ENCODE results near the gene DOCK1.

The DOCK1 gene

GRCh38 chr10:127195041-127195506 lies 289.8 kb downstream of the DOCK1 start:
- no peaks in the 10 kb centered on the region for H3K27me3 ChIP-seq (ENCODE audit: insufficient read depth, low read length, poor library complexity)
- TF ChIP-seq, protein P1, sequence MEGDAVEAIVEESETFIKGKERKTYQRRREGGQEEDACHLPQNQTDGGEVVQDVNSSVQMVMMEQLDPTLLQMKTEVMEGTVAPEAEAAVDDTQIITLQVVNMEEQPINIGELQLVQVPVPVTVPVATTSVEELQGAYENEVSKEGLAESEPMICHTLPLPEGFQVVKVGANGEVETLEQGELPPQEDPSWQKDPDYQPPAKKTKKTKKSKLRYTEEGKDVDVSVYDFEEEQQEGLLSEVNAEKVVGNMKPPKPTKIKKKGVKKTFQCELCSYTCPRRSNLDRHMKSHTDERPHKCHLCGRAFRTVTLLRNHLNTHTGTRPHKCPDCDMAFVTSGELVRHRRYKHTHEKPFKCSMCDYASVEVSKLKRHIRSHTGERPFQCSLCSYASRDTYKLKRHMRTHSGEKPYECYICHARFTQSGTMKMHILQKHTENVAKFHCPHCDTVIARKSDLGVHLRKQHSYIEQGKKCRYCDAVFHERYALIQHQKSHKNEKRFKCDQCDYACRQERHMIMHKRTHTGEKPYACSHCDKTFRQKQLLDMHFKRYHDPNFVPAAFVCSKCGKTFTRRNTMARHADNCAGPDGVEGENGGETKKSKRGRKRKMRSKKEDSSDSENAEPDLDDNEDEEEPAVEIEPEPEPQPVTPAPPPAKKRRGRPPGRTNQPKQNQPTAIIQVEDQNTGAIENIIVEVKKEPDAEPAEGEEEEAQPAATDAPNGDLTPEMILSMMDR (IDR thresholded peaks at IDR 0.05; ENCODE audit: borderline replicate concordance, extremely low read depth, low read length, poor library complexity, severe bottlenecking) = no peak
- no peak for TF ChIP-seq EZH2 (IDR thresholded peaks at IDR 0.05; ENCODE audit: borderline replicate concordance, low read depth, low read length, severe bottlenecking)
- H3K4me1 ChIP-seq (ENCODE audit: insufficient read depth, low read length) = no peaks in the 10 kb centered on the region
- ATAC-seq (ENCODE audit: insufficient read depth, low read depth) (no peak), DNase-seq (no peak)
- H4K20me1 ChIP-seq (ENCODE audit: insufficient read depth, low read length) = no peaks in the 10 kb centered on the region
- no peak overlapping the region for H3K4me2 ChIP-seq (ENCODE audit: insufficient read depth, low read length)
- H3K4me3 ChIP-seq (ENCODE audit: low read depth in 1 of 2, low read length in 2 of 2) = no peak overlapping the region
- H3K36me3 ChIP-seq (ENCODE audit: insufficient read depth, low read length) = no peaks in the 10 kb centered on the region
- H2AFZ ChIP-seq (ENCODE audit: low read depth, low read length) = no peak overlapping the region
- no peaks in the 10 kb centered on the region for H3K79me2 ChIP-seq (ENCODE audit: insufficient read depth, low read length)
- no peaks in the 10 kb centered on the region for H3K9me3 ChIP-seq (ENCODE audit: insufficient read depth, low read length, severe bottlenecking)
- no peak overlapping the region for H3K27ac ChIP-seq (ENCODE audit: low read length)
- H3K9ac ChIP-seq (ENCODE audit: low read depth, low read length) = no peak overlapping the region

GRCh38 chr10:127195571-127196281 lies 290.5 kb downstream of the DOCK1 start:
- Histone ChIP-seq H2AFZ (ENCODE audit: low read depth, low read length) (no peak overlapping the region), H3K4me2 (ENCODE audit: insufficient read depth, low read length) (no peak overlapping the region), H4K20me1 (ENCODE audit: insufficient read depth, low read length) (no peaks in the 10 kb centered on the region), H3K9me3 (ENCODE audit: insufficient read depth, low read length, severe bottlenecking) (no peaks in the 10 kb centered on the region), H3K79me2 (ENCODE audit: insufficient read depth, low read length) (no peaks in the 10 kb centered on the region), H3K4me3 (ENCODE audit: low read depth in 1 of 2, low read length in 2 of 2) (no peak overlapping the region), H3K9ac (ENCODE audit: low read depth, low read length) (no peak overlapping the region), H3K36me3 (ENCODE audit: insufficient read depth, low read length) (no peaks in the 10 kb centered on the region), H3K27ac (ENCODE audit: low read length) (no peak overlapping the region), H3K27me3 (ENCODE audit: insufficient read depth, low read length, poor library complexity) (no peaks in the 10 kb centered on the region), H3K4me1 (ENCODE audit: insufficient read depth, low read length) (no peaks in the 10 kb centered on the region)
- DNase-seq (no peak), ATAC-seq (ENCODE audit: insufficient read depth, low read depth) (no peak)
- no peak for TF ChIP-seq EZH2 (IDR thresholded peaks at IDR 0.05; ENCODE audit: borderline replicate concordance, low read depth, low read length, severe bottlenecking)
- TF ChIP-seq, protein P1 (IDR thresholded peaks at IDR 0.05; ENCODE audit: borderline replicate concordance, extremely low read depth, low read length, poor library complexity, severe bottlenecking) = no peak

DNA sequence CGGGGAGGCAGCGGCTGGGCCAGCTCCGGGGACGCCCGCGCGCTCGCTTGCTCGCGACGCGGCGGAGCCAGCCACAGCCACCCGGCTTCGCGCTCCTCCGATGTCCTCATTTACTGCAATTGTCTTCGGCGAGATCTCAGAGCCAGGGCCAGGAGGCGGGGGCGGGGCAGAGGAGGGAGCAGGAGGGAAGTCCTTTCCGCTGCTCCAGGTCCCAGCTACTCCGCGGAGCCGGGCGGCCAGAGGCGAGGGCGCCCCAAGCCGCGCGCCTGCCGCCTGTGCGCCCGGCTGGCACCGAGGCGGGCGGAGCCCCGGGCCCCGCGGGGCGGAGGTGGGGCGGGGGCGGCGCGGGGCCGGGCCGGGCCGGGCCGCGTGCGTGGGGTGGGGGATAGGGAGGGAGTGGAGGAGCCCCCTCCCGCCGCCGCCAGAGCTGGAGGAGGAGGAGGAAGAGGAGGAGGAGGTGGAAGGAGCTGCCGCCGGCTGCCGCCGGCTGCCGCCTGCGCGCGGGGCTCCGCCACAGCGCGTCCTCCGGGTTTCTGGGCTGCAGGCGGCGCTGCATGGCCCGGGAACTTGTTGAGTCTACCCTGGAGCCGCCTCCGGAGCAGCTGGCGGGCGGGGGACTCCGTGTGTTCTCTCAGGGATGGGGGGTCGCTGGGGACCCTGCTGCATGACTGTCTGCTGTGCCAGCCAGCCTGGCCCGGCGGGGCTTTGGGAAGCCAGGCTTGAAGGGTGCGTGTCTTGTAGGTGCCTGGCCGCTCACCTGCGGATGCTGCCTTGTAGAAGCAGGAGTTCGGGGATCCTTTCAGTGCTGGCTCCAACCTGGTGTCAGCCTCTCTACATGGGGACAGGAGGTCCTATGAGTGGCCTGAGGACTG lies 291.3 kb downstream of the DOCK1 start, which contains the start of gene INSYN2A:
Gene INSYN2A, minus strand, starts transcription at position 310 of the 872 bp plus-strand sequence. CDS start 20,196 bp downstream, outside the sequence.
- no peaks in the 10 kb centered on the region for H4K20me1 ChIP-seq (ENCODE audit: insufficient read depth, low read length)
- no peak within 1 kb of the TSS for H3K4me3 ChIP-seq (ENCODE audit: low read depth in 1 of 2, low read length in 2 of 2)
- TF ChIP-seq EZH2 (IDR thresholded peaks at IDR 0.05; ENCODE audit: borderline replicate concordance, low read depth, low read length, severe bottlenecking) = no peak
- TF ChIP-seq, protein P1 (IDR thresholded peaks at IDR 0.05; ENCODE audit: borderline replicate concordance, extremely low read depth, low read length, poor library complexity, severe bottlenecking) = no peak
- H3K36me3 ChIP-seq (ENCODE audit: insufficient read depth, low read length) = no peaks in the 10 kb centered on the region
- no peak within 1 kb of the TSS for H2AFZ ChIP-seq (ENCODE audit: low read depth, low read length)
- no peak within 1 kb of the TSS for H3K4me2 ChIP-seq (ENCODE audit: insufficient read depth, low read length)
- H3K4me1 ChIP-seq (ENCODE audit: insufficient read depth, low read length) = no peaks in the 10 kb centered on the region
- H3K9ac ChIP-seq (ENCODE audit: low read depth, low read length) = no peak within 1 kb of the TSS
- ATAC-seq (ENCODE audit: insufficient read depth, low read depth) (no peak), DNase-seq (no peak)
- no peaks in the 10 kb centered on the region for H3K9me3 ChIP-seq (ENCODE audit: insufficient read depth, low read length, severe bottlenecking)
- no peak within 1 kb of the TSS for H3K27ac ChIP-seq (ENCODE audit: low read length)
- H3K79me2 ChIP-seq (ENCODE audit: insufficient read depth, low read length) = no peaks in the 10 kb centered on the region
- H3K27me3 ChIP-seq (ENCODE audit: insufficient read depth, low read length, poor library complexity) = no peaks in the 10 kb centered on the region

Measured in DND-41 (cell line).